CD4-positive, alpha-beta T cell treated with Interleukin-1 beta for 1 hour (primary cell): ENCODE measurements around the gene CDH8.
"Not testable (repeated sequence)": the region's sequence is repeated elsewhere in the genome, so short reads cannot be mapped to it uniquely, and the experiment has no call there.

Source experiments
- DNase-seq, 2 donors: peaks; one replicate each; pipeline ENCODE4 v3.0.0-alpha.2; 2020 to 2022

The CDH8 gene

DNA sequence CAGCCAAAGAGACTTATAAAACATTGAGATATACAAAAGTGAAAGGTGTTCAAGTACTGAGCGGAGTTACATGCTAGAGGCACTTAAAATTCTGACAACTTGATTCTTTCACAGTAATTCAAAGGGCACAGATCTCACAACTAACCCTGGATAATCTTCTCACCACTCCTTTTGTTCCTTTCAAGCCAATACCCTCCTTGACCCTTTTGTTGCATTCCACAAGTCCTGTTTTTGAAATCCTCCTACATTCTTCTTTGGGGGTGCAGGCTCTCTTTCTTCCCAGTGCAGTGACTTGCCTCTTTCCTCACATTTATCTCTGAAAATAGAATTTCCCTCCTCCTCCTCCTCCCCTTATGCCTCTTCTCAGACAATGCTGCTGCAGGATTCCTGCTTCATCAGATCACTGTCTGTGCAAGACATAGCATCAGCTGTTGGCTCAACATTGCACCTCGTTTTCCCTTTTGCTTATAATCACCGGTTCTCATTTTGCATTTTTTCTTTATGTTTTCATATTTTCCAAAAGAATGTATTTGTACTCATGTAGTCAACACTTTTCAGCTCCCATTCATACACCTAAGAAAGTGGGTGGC, 199.3 kb downstream of the CDH8 start:
- no peak for DNase-seq

DNA sequence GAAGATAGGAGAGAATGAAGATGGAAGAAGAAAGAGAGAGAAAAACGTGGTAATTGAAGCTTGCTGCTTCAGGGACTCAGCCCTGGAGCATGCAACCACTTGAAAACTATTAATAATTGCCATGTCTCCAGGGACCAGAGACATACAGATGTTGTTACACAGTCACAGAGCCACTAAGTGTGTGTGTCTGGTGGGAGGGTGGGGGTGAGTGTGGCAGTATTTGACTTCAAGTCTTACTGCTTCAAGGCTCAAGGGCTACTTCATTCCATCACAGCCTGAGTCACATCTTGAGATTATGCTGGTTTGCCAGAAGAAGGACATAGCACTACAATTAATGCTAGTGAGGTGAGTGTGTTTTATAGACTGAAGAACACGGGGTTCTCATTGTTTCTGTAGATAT, 202.2 kb downstream of the CDH8 start:
- no peak for DNase-seq

DNA sequence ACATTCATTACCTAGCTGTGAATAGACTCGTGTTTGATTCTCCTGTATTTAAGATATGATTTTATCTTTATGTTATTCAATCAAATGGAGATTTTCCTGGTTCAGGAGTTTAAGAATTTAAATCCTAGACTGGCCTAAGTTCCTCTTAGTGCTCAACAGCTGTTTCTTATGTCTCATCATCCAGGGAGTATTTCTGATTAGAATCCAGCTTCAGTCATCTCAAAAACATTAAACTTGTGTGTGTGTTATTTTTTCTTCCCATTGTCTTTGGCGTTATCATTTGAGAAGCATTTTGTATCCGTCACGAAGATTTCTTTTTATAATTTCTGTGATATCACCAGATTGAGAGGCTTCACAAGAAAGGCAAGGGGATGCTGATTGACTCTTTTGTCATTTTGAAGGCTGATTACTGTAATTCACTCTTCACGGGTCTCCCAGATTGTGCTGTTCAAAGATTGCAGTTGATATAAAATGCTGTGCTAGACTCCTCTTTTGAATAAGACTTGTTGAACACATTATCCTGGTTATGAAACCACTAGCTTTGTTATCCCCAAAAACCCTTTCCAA, 204.8 kb downstream of the CDH8 start:
- DNase-seq: no peak

DNA sequence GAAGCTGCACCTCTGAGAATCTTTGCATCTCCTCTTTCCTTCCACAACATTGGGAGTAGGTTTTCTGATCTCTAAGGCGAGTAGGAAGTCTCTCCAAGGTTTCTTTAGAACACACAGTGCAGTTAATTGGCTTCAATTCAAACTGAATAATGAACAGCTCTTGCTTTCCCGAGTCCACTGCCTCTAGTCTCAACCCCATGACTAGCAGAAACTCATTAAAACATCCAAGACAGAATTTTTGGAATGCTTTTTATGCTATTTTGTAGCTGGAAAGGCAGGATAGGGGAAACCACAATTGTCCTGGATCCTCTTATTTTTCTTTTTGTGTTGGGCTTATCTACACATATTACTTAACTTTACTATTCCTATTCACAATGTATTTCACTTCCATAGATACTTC, 206.6 kb downstream of the CDH8 start:
- DNase-seq: no peak

DNA sequence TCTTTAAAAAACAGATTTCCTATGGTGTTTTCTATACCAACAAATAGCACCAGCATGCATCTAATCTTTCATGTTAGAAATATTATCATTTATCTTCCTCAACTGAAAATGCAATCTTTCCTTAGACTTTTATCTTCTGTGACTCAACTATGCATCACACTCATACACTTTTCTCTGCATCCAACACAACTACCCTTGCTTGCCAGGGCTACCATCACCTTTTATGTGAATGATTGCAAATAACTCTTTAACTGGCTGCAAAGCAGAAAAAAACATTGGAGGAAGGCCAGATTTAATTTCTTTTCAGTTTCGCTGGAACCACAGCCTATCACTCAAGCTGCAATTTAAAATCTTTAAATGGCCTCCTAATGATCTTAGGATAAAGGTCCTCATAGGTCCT, 212.9 kb downstream of the CDH8 start:
- DNase-seq: no peak

DNA sequence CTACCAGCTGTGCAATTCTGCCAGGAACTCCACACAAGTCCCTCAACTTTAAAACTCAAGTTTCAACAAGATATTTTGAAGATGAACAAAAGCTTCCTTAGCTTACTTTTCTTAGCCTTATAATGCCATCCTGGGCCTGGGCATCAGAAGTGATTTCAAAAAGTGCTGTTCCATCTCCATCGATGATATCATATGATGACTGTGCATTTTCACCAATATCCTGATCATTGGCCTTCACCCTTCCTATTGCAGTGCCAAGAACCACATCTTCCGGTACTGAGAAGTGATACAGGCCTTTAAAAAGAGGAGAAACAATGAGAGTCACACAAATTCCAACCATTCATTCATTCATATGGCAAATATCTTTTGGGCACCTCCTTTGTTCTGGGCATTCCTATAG, 215.4 kb downstream of the CDH8 start:
- DNase-seq: no peak

DNA sequence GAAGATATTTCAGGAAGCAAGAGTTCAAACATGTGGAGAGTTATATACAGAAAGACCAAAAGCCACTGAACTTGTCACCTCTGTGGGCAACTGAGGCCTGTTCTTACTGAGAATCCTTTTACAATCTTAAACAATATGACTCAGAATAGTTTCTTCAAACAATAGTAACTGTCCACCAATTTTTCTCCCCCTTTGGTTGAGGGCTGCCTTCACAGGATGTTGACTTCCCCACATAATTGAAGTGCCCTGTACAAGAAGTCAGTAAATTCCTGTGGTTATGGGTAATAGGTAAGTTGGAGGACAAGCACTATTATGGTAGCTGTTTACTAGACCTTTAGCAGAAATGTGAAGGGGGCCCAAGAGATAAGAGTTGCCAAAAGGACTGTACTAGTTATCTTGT, 215.8 kb downstream of the CDH8 start:
- DNase-seq: no peak

DNA sequence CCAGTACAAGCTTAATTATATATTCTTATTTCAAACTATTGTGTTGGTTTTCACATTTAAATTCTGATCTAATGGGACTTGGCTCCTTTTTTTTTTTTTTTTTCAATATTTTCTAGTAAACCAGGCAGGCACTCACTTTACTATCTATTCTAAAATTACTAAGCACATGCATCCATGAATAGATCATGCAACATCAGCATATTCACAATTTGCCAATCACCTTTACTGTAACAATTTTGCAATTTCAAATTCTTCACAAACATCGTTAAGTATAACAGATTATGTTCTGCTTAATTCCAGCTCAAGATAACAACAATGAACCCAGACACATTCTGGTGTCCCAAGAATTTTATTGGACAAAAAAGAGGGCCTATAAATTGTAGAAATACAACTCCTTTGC, 217.4 kb downstream of the CDH8 start:
- no peak for DNase-seq

DNA sequence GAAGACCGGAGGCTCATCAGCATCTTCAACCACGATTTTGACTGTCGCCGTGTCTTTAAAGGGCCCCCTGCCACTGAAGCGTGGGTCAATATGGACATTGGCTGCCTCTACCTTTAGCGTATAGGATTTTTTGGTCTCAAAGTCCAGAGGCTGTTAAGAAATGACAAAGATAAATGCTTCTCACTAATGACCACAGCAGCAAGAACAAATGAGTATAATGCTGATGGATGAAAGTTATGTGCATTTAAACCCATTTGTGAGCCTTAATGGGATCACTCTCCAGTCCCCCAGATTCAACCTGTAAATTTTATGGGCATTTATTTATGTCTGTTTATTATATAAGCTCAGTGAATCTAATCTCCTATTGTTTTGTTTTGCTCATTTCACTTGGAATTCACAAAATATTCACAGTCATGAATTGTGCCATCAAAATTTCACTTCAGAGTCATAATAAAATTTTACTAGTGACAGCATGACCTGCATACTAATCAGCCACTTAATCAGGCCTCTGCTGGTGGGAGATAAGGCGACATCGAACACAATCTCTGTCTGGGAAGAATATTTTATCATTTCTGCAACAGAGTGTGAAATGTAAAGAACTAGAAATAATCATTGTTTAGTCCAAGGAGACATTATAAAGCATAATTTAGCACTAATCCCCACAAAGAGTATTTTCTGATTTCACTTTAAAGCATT, 218.5 kb downstream of the CDH8 start:
- DNase-seq: no peak

DNA sequence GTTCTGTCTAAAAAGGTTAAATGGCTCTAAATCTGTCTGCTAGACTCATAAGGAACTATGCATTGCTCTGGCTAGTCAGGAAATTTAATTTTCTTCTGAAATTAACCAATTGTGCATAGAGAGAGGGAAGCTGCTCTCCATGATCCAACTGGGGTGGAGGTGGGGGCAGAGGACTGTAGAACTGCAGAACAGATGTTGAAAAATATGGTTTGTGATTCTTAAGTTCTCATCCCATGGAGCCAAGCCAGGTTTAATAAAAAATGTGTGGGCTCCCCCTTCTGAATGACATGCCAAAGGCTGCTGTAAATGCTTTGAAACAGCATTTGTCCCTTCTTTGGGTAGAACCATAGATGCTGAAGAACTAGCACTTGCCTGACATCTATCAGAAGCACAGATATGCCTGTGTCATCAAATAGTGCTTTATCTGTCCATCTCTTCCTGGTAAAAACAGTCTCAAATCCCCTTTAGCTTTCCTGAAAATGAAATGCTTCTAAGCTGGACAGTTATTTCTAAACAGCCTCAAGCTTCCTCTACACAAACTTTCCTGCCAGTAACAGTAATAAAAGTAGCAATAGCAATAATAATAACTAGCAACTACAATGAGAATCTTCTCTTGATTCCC, 221.4 kb downstream of the CDH8 start:
- no peak for DNase-seq

DNA sequence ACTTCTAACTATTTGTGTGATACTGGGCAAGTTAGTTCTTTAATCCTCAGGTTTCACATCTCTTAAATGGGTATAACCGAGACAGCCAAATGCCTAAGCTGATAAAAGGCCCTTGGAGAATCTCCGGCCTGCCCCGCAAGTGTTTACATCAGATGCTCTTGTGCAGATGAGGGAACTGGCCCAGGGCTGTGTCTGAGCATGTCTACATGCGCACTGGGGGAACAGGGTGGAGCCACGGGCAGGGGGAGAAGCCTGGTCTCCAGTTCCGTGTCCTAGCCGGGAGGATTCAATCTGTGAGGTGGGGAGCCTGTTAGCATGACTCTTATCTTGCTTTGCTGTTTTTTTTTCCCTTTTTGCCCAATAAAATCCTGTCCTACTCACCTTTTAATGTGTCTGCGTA, 222.9 kb downstream of the CDH8 start:
- peak in 1 of 2 donors; percentile 0 for DNase-seq

DNA sequence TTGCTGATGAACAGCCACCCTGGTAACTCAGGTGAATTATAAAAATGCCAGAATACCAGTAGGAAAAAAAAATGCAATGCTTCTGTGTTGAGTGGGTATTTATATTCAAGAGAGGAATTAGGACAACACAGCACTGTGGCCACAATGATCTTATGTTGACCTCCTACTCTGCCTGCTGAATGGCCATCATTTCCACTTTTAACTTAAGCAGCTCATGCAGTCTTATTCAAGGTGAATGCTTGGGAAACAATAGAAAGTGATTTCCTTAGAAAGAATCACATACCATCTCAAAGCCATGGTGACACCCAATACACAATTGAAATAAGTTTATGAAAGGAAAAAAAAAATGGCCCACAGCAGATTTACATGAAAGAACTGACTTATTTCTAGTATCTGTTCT, 224.0 kb downstream of the CDH8 start:
- DNase-seq: no peak

DNA sequence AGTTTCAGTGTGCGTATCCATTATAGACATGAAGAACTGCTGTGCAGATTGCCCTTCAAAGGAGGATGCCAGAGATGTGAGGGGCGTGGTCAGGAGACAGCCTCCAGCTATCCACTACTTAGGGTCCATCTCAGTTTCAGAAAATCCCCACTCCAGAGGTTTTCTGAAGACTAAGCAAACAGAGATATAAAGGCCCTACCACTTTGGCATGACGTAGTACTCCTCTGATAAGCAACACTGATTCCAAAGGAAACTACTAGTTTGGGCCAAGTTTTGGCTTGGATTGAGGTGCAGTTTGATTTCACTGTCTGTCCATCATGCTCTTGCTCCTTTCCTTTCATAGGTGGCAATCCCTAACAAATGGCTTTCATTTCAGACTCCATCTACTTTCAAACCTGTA, 228.7 kb downstream of the CDH8 start:
- DNase-seq: no peak

DNA sequence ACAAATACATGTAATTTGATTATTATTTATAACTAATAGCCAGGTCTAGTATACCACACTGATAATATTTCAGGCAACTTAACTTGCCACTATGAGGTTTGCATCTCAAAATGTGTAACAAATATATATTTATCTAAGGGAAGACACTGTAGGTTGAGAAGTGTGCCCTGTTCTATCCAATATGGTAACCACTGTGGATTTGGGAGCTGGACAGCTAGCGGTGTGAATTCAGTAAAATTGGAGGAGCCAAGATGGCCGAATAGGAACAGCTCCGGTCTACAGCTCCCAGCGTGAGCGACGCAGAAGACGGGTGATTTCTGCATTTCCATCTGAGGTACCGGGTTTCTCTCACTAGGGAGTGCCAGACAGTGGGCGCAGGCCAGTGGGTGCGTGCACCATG, 235.0 kb downstream of the CDH8 start:
- not testable (repeated sequence) for DNase-seq

DNA sequence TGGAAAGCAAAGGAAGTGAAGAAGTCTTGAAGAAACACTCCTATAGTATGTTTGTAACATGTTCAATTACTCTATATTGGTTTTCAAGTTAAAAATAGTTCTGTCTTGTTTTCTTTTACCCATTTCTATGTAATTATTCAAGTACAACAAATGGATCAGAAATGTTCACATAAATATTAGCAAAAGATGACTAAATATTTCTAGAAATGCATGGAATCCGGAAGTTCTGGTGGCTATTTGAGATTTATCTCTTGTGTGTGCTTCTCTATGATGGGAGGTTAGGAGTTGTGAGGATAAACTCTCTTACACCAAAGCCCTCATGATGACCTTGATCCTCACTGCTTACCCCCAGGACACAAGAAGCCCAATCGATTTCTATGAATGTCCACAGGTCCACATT, 237.5 kb downstream of the CDH8 start:
- no peak for DNase-seq

DNA sequence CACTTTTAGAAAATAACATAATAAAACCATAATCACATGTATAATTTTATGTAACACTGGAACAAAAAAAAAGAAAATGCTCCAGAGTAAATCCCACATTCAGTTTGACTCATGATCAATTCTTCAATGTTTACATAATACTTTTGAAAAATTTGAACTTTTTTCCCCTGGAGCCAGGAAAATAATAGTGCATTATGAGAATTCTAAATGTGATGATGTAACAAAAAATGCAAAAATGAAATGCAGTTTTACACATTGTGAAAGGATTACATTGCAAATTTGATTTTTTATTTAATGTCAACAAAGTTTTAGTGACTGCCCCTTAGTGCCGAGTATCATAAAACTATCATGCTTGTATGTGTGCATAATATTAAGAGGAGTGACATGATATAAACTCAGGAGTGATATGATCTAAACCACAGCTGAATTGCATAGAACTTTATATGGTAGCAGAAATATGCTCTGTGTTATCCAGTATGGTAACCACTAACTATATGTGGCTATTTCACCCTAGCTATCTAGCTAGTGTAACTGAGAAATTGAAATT, 238.2 kb downstream of the CDH8 start:
- DNase-seq: no peak

DNA sequence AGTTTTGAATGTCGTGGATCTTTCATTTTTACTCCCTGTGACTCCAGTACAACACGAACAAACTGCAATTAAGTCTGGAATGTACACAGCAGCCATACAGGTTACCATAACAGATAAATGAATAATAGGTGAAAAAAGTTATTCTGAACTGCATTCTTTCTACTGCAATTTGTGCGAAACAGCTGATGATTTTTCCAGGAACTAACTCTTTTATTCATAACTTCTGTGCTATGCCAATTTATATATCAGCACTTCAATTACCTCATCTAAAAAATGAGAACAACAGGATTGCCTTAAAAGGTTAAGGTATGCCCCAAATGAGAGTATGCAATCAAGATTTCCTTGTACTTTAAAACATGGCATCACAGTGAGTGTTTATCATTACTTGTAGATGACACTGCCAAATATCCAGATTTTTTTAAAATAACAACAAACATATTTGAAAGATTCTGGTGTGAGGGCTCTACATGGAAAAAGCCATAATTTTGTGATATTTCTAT, 238.9 kb downstream of the CDH8 start:
- no peak for DNase-seq

DNA sequence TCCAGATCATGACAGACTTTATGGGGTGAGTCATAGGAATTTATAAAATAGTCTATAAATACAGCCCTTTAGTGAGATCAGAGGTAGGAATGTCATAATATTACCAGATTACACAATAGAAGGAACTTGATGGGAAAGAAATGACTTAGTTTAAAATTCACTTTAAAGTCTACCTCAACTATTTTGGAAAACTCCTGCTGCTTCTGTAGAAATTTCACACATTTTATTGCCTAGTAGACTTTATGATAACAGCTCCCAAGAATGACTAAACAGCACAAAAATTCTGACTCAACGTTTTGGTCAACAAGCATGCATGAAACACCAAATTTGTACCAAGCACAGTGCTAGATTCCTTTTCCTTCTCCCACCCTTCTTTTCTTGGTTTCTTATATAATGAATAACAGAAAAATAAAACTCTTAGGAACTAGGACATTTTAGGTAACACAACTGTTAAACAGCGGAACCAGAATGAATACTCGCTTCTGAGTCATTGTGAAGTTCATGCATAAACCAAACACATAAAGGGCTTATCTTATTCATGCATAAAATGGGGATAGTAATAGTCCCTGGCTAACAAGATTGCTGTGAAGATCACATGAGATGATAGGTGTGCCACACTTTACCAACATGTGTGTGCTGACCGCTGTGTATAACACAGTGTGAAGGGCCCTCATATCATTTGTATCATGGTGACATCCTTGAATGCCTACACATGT, 243.9 kb downstream of the CDH8 start:
- no peak for DNase-seq

DNA sequence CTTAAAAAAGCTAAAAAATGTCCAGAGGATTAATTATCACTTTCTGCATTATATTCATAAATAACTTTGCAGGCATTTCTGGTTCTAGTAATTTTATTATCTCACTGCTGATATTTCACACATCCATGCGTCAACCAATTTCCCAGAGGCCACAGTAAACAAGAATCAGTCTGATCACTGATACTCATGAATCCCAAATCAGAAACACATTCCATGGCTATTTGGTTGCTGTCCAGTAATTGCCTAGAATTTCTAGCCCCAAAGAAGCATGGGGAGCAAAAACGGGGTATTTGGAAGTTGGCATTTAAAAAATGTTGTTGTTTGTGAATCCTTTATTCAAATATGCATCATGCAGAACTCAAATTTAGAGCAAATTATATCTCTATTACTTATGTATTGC, 244.8 kb downstream of the CDH8 start:
- no peak for DNase-seq

DNA sequence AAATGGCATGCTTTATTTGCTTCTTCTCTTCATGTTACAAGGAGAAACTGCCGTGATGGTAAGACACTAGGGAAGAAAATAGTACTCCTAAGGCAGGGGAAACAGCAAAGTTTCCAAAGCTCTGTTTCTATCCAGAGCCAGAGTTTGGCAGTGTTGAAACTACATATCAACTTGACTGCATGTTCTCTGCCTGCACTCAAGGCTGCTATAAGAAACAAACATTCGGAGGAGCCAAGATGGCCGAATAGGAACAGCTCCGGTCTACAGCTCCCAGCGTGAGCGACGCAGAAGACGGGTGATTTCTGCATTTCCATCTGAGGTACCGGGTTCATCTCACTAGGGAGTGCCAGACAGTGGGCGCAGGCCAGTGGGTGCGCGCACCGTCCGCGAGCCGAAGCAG, 254.4 kb downstream of the CDH8 start:
- DNase-seq: not testable (repeated sequence)

DNA sequence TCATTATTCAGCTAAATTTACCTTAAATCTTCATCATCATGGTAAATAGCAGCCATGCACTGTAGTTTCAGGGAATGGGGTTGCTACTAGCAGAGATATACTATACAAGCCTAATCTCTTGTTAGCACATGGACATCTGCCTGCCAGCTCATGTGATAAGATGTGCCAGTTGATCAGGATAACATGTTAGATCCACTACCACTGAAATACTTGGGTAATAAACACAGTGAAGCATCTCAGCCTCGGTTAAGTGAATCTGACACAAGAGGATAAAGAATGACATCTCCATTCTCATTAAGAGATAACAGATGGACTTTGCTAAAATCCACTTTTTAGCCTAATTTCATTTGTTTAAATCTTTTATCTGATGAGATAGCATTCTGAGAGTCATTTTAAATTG, 256.1 kb downstream of the CDH8 start:
- DNase-seq: no peak

DNA sequence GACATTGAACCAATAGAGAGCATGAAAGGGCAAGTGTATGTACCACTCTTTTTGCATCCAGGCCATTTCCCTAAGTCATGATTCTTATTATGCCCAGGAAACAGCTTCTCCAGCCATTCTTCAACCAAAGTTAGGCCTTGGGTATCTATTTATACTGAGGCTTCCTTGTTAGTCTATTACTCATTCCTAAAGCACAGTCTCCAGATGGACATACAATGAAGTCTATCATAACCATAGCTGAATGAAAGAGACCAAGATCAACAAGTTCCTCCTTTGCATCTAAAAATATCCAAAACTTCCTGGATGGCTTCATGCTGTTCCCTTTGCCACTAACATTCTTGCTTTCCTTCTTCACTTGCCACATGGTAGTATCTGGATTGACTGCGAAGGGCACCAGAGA, 265.9 kb downstream of the CDH8 start:
- no peak for DNase-seq

DNA sequence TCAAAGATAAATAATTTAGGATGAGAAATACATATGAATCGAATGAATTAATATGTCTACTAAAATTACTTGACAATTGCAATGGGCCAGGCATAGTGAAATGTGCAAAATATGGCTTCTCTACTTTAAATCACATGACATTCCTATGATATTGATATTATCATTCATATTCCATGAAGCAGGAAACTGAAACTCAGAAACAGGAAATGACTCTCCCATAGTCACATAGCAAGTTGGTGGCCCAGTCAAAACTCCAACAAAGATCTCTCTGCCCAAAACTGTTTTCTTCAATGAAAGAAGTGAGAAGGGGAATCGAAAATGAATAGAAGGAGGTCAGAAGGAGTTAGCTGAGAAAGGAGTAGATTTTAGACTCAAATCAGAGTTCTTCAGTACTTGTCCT, 272.2 kb downstream of the CDH8 start:
- no peak for DNase-seq
